HEK293T (cell line): ENCODE measurements around the gene ZNF679.

Source experiments
- ARNT ChIP-seq: fragments of 450-650 bp; IDR thresholded peaks from 2 replicates; pipeline ENCODE4 v1.6.1; 2017; ENCODE audit warnings: mild to moderate bottlenecking
- BHLHE40 ChIP-seq: fragments of 450-650 bp; IDR thresholded peaks from 2 replicates; pipeline ENCODE4 v1.6.1; 2016; ENCODE audit warnings: mild to moderate bottlenecking, moderate library complexity, borderline replicate concordance
- CTBP1 ChIP-seq: fragments of 450-650 bp; IDR thresholded peaks from 2 replicates; pipeline ENCODE4 v1.6.1; 2016; ENCODE audit warnings: borderline replicate concordance
- ELF4 ChIP-seq: fragments of 450-650 bp; IDR thresholded peaks from 2 replicates; pipeline ENCODE4 v1.6.1; 2017; ENCODE audit warnings: antibody characterized with exemption
- FOXA1 ChIP-seq: fragments of 450-650 bp; IDR thresholded peaks from 2 replicates; pipeline ENCODE4 v1.6.1; 2016; ENCODE audit warnings: mild to moderate bottlenecking
- FOXK2 ChIP-seq: fragments of 450-650 bp; IDR thresholded peaks from 2 replicates; pipeline ENCODE4 v1.6.1; 2016; ENCODE audit warnings: mild to moderate bottlenecking
- FOXM1 ChIP-seq: fragments of 450-650 bp; IDR thresholded peaks from 2 replicates; pipeline ENCODE4 v1.6.1; 2017; ENCODE audit warnings: mild to moderate bottlenecking, borderline replicate concordance
- HDGF ChIP-seq: fragments of 450-650 bp; IDR thresholded peaks from 2 replicates; pipeline ENCODE4 v1.6.1; 2017; ENCODE audit warnings: antibody characterized with exemption, borderline replicate concordance
- SP1 ChIP-seq: fragments of 450-650 bp; IDR thresholded peaks from 2 replicates; pipeline ENCODE4 v1.6.1; 2017
- SUZ12 ChIP-seq: fragments of 450-650 bp; IDR thresholded peaks from 2 replicates; pipeline ENCODE4 v1.6.1; 2016; ENCODE audit warnings: mild to moderate bottlenecking
- TARDBP ChIP-seq: fragments of 450-650 bp; IDR thresholded peaks from 2 replicates; pipeline ENCODE4 v1.6.1; 2016
- TF ChIP-seq, protein P1 (sequence below): fragments of 450-650 bp; IDR thresholded peaks from 2 replicates; pipeline ENCODE4 v1.6.1; 2016

- TF ChIP-seq BHLHE40 (no peak), SP1 (no peak), FOXK2 (no peak), ELF4 (no peak), TARDBP (no peak), FOXM1 (no peak), FOXA1 (no peak), ARNT (no peak), SUZ12 (no peak), HDGF (no peak), CTBP1 (no peak)
- TF ChIP-seq, protein P1, sequence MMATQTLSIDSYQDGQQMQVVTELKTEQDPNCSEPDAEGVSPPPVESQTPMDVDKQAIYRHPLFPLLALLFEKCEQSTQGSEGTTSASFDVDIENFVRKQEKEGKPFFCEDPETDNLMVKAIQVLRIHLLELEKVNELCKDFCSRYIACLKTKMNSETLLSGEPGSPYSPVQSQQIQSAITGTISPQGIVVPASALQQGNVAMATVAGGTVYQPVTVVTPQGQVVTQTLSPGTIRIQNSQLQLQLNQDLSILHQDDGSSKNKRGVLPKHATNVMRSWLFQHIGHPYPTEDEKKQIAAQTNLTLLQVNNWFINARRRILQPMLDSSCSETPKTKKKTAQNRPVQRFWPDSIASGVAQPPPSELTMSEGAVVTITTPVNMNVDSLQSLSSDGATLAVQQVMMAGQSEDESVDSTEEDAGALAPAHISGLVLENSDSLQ: no peak
Measured at GRCh38 chr7:64184376-64184775, 43.9 kb upstream of the ZNF679 start.
